Keratinocyte (primary cell): Measurements from ENCODE around the gene RANGRF. TPM values are rescaled to one million over a fixed set of nuclear protein-coding genes. Genes with fewer than 3 reads are reported as not detected.

Experiments
- DNase-seq: peaks from one replicate; pipeline ENCODE4 v3.0.0-alpha.2; 2011; ENCODE audit warnings: low read depth, missing footprints, low spot score
- FAIRE-seq: peaks from 2 replicates; lab custom pipeline; 2011; peaks lifted over from hg19 to GRCh38; lab: Jason Lieb, UNC
- H2AFZ ChIP-seq: 2 replicates; pipeline ENCODE4 v1.6.0; 2012; ENCODE audit warnings: low read length, control low read depth, inconsistent platforms; ENCODE audit not compliant: control insufficient read depth
- H3K27ac ChIP-seq: 2 replicates; pipeline ENCODE4 v1.5.1; 2011; ENCODE audit warnings: low read length; ENCODE audit not compliant: control insufficient read depth, insufficient read depth
- H3K27me3 ChIP-seq: 3 replicates; pipeline ENCODE4 v1.6.0; 2011; ENCODE audit warnings: low read length; ENCODE audit not compliant: control insufficient read depth, insufficient read depth; ENCODE audit errors: extremely low read depth
- H3K36me3 ChIP-seq, 2 experiments: 2 replicates in 1 of 2; 3 replicates in 1 of 2; pipeline ENCODE4 v1.5.1; 2011; ENCODE audit warnings: low read length in 2 of 2, mild to moderate bottlenecking in 1 of 2; ENCODE audit not compliant: control insufficient read depth in 2 of 2, insufficient read depth in 2 of 2; ENCODE audit errors: extremely low read depth in 1 of 2
- H3K4me1 ChIP-seq: 3 replicates; pipeline ENCODE4 v1.5.1; 2011; ENCODE audit warnings: low read length; ENCODE audit not compliant: control insufficient read depth, insufficient read depth; ENCODE audit errors: extremely low read depth
- H3K4me2 ChIP-seq: 3 replicates; pipeline ENCODE4 v1.6.0; 2011; ENCODE audit warnings: low read depth, low read length; ENCODE audit not compliant: control insufficient read depth, insufficient read depth; ENCODE audit errors: extremely low read depth
- H3K4me3 ChIP-seq, 3 experiments: fragments of 200-600 bp in 1 of 3; sonication (generic) in 1 of 3; 2 replicates in 2 of 3; 3 replicates in 1 of 3; pipeline ENCODE4 v1.5.1; 2011 to 2016; ENCODE audit warnings: low read length in 3 of 3, mild to moderate bottlenecking in 3 of 3, control low read depth in 2 of 3, inconsistent platforms in 1 of 3, low read depth in 1 of 3, mixed read lengths in 1 of 3, mixed run types in 1 of 3, moderate library complexity in 1 of 3; ENCODE audit not compliant: control insufficient read depth in 2 of 3, insufficient read depth in 2 of 3; ENCODE audit errors: extremely low read depth in 1 of 3
- H3K79me2 ChIP-seq: 2 replicates; pipeline ENCODE4 v1.6.0; 2012; ENCODE audit warnings: low read length; ENCODE audit not compliant: control insufficient read depth, insufficient read depth
- H3K9ac ChIP-seq: 3 replicates; pipeline ENCODE4 v1.6.0; 2011; ENCODE audit warnings: low read length; ENCODE audit not compliant: control insufficient read depth, insufficient read depth; ENCODE audit errors: extremely low read depth
- H3K9me1 ChIP-seq: 3 replicates; pipeline ENCODE4 v1.6.0; 2011; ENCODE audit warnings: low read length; ENCODE audit not compliant: control insufficient read depth, insufficient read depth; ENCODE audit errors: extremely low read depth
- H3K9me3 ChIP-seq: 2 replicates; pipeline ENCODE4 v1.5.1; 2012; ENCODE audit warnings: low read depth, low read length; ENCODE audit not compliant: control insufficient read depth
- H4K20me1 ChIP-seq: 3 replicates; pipeline ENCODE4 v1.6.0; 2011; ENCODE audit warnings: low read length; ENCODE audit not compliant: control insufficient read depth, insufficient read depth; ENCODE audit errors: extremely low read depth
- EZH2 ChIP-seq: IDR thresholded peaks from one replicate; pipeline ENCODE4 v1.6.1; 2012; ENCODE audit warnings: inconsistent platforms, mild to moderate bottlenecking, low read length, moderate library complexity
- dilution Hi-C: fragments of 300-500 bp; cut with MboI; formaldehyde crosslinking; loops from one replicate; pipeline ENCODE4 v1.7.0; 2020; ENCODE audit warnings: low sequenced_read_pairs; ENCODE audit not compliant: extremely low pct_ligation_motif_present
- polyA plus RNA-seq, 5 experiments: library from polyadenylated mRNA; depleted of rRNA in 3 of 5; stranded (reverse) in 3 of 5; stranded (forward) in 1 of 5; unstranded in 1 of 5; fragments of >200 nt; gene quantifications; 1 replicate in 1 of 5; 2 replicates in 3 of 5; 3 replicates in 1 of 5; pipeline versions ENCODE4 v1.2.1 to v1.2.3, GENCODE V29; 2011 to 2012; ENCODE audit warnings: missing spikeins in 2 of 5, low read depth in 1 of 5, low replicate concordance in 1 of 5
- TF ChIP-seq, protein P1 (sequence below), 3 experiments: IDR thresholded peaks in 1 of 3; conservative IDR thresholded peaks in 1 of 3; optimal IDR thresholded peaks in 1 of 3; 2 replicates in 2 of 3; 3 replicates in 1 of 3; pipeline versions ENCODE3 to v1.5.1; 2011; ENCODE audit warnings: low read length in 3 of 3, mild to moderate bottlenecking in 3 of 3, moderate library complexity in 2 of 3, control low read depth in 1 of 3, inconsistent platforms in 1 of 3; ENCODE audit not compliant: insufficient read depth in 2 of 3; ENCODE audit errors: extremely low read depth in 1 of 3

The RANGRF gene
- polyA plus RNA-seq, 1 donor (not counting 4 experiments of a cell fraction or from before 2014, with no cell fraction given): 24.4 TPM

DNA sequence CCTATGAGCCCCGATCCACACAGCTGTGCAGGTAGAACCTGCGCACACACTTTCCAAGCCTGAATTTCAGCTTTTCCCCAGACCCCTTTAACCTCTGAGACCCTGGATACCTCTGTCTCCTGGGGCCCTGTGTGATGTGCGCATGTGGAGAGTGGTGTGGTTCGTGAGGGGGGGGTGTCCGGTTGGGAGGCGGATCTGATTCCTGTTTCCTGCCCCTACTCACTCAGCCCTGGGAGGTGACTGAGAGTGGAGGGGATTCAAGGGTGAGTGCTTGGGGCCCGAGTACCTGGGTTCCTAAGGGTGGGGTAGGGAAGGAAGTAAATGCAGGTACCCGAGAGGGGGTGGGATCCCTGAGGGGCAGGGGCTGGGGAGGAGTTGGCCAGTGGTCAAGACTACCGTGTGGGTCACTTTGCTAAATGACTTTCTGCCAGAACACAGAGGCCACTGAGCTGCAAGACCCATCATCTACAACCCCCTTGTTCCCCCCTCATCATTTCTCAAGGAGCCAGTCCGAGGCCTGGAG, 22.2 kb downstream of the RANGRF start:
- H3K4me3 ChIP-seq: no peak overlapping the region
- FAIRE-seq: no peak
- H3K4me2 ChIP-seq: no peak overlapping the region
- no peaks in the 10 kb centered on the region for H4K20me1 ChIP-seq
- no peaks in the 10 kb centered on the region for H3K36me3 ChIP-seq
- H3K9ac ChIP-seq: no peak overlapping the region
- TF ChIP-seq, protein P1, sequence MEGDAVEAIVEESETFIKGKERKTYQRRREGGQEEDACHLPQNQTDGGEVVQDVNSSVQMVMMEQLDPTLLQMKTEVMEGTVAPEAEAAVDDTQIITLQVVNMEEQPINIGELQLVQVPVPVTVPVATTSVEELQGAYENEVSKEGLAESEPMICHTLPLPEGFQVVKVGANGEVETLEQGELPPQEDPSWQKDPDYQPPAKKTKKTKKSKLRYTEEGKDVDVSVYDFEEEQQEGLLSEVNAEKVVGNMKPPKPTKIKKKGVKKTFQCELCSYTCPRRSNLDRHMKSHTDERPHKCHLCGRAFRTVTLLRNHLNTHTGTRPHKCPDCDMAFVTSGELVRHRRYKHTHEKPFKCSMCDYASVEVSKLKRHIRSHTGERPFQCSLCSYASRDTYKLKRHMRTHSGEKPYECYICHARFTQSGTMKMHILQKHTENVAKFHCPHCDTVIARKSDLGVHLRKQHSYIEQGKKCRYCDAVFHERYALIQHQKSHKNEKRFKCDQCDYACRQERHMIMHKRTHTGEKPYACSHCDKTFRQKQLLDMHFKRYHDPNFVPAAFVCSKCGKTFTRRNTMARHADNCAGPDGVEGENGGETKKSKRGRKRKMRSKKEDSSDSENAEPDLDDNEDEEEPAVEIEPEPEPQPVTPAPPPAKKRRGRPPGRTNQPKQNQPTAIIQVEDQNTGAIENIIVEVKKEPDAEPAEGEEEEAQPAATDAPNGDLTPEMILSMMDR (optimal IDR thresholded peaks at IDR 0.05 in 1 of 3, IDR thresholded peaks at IDR 0.05 in 1 of 3, conservative IDR thresholded peaks at IDR 0.05 in 1 of 3; ENCODE audit: extremely low read depth in 1 of 3, insufficient read depth in 2 of 3, low read length in 3 of 3): no peak
- TF ChIP-seq EZH2: no peak
- H3K4me1 ChIP-seq: peaks cover 5% of the 10 kb centered on the region
- no peak overlapping the region for H2AFZ ChIP-seq
- dilution Hi-C loops: no loop called here
- no peaks in the 10 kb centered on the region for H3K79me2 ChIP-seq
- H3K9me3 ChIP-seq: no peaks in the 10 kb centered on the region
- H3K27me3 ChIP-seq: peaks cover 32% of the 10 kb centered on the region
- H3K9me1 ChIP-seq: no peaks in the 10 kb centered on the region
- DNase-seq: no peak
- no peak overlapping the region for H3K27ac ChIP-seq

DNA sequence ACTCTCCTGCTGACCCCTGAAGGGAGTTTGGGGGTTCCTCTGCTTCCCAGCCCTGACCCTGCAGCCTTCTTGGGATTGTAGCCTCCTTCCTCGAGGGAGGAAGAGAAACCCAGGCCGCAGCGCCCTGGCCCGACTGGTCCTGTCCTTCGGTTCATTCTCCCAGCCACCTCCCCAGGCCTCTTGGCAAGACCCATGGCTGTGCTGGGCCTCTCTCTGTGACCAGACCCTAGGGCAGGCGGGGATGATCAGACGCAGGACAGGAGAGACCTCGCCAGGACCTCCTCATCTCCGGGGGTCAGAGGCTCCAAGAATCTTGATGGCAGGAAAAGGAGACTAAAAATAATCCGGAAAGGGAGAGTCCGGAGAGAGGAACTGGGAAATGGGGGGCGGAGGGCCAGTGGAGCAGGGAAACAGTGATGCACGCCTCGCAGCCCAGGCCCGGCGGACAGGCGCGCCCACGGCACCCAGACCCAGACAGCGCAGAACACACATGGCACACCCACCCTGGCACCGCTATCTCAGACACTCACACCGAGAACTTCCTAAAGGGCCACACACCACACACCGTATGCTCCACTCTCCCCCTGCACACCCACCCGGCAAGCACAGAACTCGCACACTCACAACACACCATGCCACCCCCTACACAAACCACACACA, 22.8 kb downstream of the RANGRF start:
- no peaks in the 10 kb centered on the region for H3K36me3 ChIP-seq
- TF ChIP-seq, protein P1 (optimal IDR thresholded peaks at IDR 0.05 in 1 of 3, IDR thresholded peaks at IDR 0.05 in 1 of 3, conservative IDR thresholded peaks at IDR 0.05 in 1 of 3; ENCODE audit: extremely low read depth in 1 of 3, insufficient read depth in 2 of 3, low read length in 3 of 3): no peak
- TF ChIP-seq EZH2: no peak
- H4K20me1 ChIP-seq: no peaks in the 10 kb centered on the region
- no peaks in the 10 kb centered on the region for H3K79me2 ChIP-seq
- H3K4me1 ChIP-seq: peaks cover 6% of the 10 kb centered on the region
- H3K9me3 ChIP-seq: no peaks in the 10 kb centered on the region
- FAIRE-seq (no peak), DNase-seq (no peak)
- peaks cover 38% of the 10 kb centered on the region for H3K27me3 ChIP-seq
- H3K9me1 ChIP-seq: no peaks in the 10 kb centered on the region
- no peak overlapping the region for H3K4me2 ChIP-seq
- H3K9ac ChIP-seq: no peak overlapping the region
- H3K4me3 ChIP-seq: no peak overlapping the region
- dilution Hi-C loops: no loop called here
- no peak overlapping the region for H2AFZ ChIP-seq
- H3K27ac ChIP-seq: no peak overlapping the region
